Subcutaneous adipose tissue (tissue), 4 donors: Measurements from ENCODE around the gene HSD11B1L. TPM values are rescaled to one million over a fixed set of nuclear protein-coding genes. Genes with fewer than 3 reads are reported as not detected.

ENCODE experiments used
- total RNA-seq, 4 donors: library from RNA; depleted of rRNA; stranded (reverse); fragments of >200 nt; gene quantifications; one replicate each; pipeline ENCODE4 v1.1.0, GENCODE V29; 2016
- TF ChIP-seq, protein P1 (sequence below): fragments of 450-650 bp; IDR thresholded peaks from one replicate; pipeline ENCODE4 v1.5.1; 2016; ENCODE audit warnings: low read depth, mild to moderate bottlenecking, control low read depth, antibody characterized with exemption, moderate library complexity

Gene HSD11B1L
- total RNA-seq, 4 donors from 2014 or later = 4.1 to 13.4 (median 7.6) TPM

DNA sequence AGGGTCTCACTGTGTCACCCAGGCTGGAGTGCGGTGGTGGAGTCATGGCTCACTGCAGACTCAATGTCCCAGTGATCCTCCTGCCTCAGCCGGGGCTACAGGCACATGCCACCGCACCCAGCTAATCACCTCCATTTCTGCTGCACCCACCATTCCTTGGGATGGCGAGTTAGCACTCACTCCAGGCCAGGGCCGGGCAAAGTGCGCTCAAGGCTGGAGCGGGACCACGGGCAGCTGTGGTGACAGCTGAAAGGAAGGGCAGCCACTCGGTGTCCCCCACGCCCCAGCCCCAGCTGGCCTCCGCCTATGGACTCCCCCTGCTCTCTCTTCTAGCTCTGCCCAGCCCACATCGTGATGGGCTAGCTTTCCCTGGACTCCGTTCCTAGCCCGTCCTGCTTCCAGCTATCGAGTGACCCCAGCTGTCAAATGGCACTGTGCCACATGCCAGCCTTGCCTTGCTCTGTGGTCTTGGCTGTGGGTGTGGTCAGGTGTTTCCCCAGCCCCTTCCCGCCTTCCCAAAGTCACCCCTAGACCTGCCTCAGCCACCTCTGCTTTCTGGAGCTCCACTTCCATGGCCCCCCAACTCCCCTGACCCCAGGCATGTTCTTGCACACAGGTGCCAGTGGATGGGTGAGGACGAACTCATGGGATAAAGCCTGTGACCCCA is 4.6 kb upstream of the HSD11B1L start:
- TF ChIP-seq, protein P1, sequence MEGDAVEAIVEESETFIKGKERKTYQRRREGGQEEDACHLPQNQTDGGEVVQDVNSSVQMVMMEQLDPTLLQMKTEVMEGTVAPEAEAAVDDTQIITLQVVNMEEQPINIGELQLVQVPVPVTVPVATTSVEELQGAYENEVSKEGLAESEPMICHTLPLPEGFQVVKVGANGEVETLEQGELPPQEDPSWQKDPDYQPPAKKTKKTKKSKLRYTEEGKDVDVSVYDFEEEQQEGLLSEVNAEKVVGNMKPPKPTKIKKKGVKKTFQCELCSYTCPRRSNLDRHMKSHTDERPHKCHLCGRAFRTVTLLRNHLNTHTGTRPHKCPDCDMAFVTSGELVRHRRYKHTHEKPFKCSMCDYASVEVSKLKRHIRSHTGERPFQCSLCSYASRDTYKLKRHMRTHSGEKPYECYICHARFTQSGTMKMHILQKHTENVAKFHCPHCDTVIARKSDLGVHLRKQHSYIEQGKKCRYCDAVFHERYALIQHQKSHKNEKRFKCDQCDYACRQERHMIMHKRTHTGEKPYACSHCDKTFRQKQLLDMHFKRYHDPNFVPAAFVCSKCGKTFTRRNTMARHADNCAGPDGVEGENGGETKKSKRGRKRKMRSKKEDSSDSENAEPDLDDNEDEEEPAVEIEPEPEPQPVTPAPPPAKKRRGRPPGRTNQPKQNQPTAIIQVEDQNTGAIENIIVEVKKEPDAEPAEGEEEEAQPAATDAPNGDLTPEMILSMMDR = no peak

DNA sequence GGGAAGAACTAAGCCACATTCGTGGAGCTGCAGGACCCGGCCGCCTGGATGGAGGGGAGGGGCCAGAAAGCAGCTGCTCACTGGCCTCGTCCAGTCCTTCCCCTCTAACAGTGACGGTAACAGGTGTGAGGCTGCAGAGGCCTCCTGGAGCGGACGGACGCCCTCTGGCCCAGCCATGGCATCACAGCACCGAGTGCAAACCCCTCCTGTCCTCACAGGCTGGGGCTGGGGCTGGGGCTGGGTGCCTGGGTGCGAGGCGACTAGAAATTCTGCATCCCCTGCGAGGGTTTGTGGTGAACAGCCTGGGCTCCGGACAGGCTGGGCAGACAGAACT is 4.1 kb upstream of the HSD11B1L start:
- TF ChIP-seq, protein P1 = no peak

DNA sequence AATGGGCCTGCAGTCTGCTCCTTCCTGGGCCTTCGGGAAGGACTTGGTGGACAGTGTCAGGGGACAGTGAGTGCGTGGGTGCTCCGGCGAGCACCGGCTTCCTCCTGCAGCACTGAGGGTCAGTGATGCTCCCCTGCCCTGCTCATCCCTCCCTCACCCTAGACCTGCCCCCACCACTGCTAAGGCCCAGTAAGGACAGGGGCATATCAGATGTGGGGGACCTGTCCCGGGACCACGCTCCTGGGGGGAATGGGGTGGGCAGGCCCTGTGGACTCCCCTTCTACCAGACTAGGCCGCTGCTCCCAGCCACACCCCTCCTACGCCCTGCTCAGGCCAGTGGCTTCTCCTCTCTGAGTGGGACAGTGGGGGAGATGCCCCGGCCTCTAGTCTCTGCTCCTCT is 3.7 kb upstream of the HSD11B1L start:
- TF ChIP-seq, protein P1 = no peak

DNA sequence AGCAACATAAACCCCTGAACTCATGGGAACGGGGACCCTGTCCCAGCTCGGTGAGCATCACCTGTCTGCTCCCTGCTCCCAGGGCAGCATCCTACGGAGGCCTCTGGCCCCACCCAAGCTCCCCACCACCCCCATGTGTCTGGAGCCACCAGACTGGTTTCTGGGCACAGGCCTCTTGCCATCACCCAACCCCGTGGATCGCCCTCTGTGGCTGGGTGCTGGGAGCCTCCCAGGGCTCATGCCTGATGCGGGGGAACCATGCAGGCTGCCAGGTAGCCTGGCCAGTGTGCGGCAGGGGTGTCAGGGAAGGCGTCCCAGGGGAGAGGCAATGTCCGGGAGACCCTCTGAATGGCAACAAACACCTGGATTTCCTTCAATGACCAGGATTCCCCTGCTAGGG is 3.2 kb upstream of the HSD11B1L start:
- TF ChIP-seq, protein P1 = no peak

DNA sequence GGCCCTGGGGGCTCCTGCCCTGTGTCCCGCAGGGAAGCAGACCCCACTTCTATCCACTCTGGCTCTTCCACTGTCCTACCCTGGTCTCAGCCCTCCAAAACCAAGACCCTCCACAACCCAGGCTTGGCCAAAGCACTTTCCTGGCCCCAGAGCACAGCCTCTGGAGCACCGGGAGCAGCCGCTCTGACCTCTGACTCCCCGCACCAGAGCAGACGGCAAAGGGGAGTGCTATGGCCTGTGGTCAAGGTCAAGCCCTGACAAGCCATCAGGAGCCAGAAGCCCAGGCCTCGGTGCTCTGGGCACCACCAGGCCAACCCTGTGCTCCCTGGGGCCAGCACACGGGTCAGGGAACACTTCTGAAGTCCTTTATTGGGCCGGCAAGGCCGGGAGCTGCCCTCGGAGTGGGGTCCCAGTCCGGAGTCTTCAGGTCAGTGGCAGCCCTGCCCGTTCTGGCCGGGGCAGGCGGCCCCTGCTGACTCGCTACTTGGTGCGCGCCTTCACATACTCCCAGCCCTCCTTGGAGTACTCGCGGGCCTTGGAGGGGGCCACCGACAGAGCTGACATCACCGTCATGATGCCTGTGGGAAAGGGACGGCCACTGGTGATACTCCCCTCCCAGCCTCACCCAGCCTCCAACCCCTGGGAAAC is 2.6 kb upstream of the HSD11B1L start:
- TF ChIP-seq, protein P1 = no peak

DNA sequence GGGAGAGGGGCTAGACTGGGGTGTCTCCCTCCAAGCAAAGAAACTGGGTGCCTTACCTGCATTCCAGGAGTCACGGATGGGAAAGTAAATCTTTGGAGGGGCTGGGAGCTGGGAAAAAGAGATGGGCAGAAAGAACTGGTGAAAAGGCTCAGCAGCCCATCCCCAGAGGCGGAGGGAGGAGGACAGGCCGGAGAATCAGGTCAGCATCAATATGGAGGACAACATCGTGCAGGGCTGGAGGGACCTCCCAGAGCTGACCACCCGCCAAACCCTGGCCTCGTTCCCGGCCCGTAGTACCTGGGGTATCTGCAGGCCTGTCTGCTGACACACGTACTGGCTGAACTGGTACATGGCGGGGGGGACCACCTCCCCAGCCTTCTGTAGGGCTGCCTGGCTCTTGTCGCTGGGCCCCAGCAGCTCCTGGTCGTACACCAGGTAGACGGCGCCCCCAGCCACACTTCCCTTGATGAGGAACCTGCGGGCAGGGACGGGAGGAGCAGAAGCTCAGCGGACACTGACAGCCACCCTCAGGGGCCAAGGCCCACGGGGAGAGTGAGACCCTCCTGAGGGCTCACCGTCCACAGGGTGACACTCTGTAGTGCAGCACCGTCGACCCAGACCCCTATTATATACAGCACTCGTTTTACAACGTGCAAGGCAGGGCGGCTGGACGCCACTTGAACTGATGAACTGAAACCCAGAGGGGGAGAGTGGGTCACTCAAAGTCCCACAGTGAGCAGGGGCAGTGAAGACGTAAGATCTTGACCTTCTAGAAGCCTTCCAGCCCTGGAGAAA is 1.3 kb upstream of the HSD11B1L start:
- TF ChIP-seq, protein P1 = no peak

DNA sequence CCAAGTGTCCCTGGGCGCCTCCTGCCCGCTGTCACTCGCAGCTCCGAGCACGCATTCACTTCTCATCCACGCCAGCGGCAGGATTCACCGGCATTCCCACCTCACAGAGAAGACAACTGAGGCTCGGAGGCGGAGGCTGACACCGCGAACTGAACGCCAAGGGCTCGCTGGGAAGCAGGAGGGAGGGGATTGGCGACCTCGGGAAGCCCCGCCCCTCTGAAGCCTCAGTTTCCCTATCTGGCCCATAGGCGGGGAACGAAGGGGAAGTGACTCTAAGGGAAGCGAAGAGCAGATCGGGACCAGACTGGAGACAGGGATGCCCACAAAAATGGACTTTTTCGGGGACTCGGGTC is 767 bp upstream of the HSD11B1L start:
- TF ChIP-seq, protein P1 = no peak
